Measurements from ENCODE around the gene INSM2. TPM values are rescaled to one million over a fixed set of nuclear protein-coding genes. Genes with fewer than 3 reads are reported as not detected.

Gene INSM2
- total and polyA plus RNA-seq, 10 of the 15 experiments (the other 5 are each of a cell fraction or from before 2014, with no cell fraction given): 0.06 TPM; not detected in 9

- Histone ChIP-seq H3K9ac (ENCODE audit: control insufficient read depth, insufficient read depth, low read length) (no peak overlapping the region), H3K27ac (ENCODE audit: control insufficient read depth, insufficient read depth) (no peak overlapping the region), H3K36me3 (ENCODE audit: control insufficient read depth in 2 of 2, insufficient read depth in 2 of 2, low read length in 1 of 2) (no peaks in the 10 kb centered on the region), H3K27me3 (replicated peaks in 1 of 2; ENCODE audit: control insufficient read depth in 2 of 2, insufficient read depth in 2 of 2, low read length in 1 of 2) (no peaks in the 10 kb centered on the region), H4K20me1 (ENCODE audit: control insufficient read depth, insufficient read depth) (no peaks in the 10 kb centered on the region), H3K4me2 (ENCODE audit: control insufficient read depth, insufficient read depth) (no peak overlapping the region), H2AFZ (ENCODE audit: control insufficient read depth, low read depth, low read length) (no peak overlapping the region), H3K9me3 (replicated peaks; ENCODE audit: control insufficient read depth, insufficient read depth, low read length) (no peaks in the 10 kb centered on the region), H3K4me3 (no peak overlapping the region), H3K4me1 (ENCODE audit: control insufficient read depth, insufficient read depth, low read length) (no peaks in the 10 kb centered on the region), H3K79me2 (ENCODE audit: control insufficient read depth, insufficient read depth, low read length) (no peaks in the 10 kb centered on the region)
- in situ Hi-C loops (cut with MboI): no loop called here
- DNase-seq (ENCODE audit: low read depth, low spot score) (no peak), ATAC-seq (no peak), FAIRE-seq (no peak)
- no TSS peak for BruUV-seq (replicated peaks)
- CTCF ChIA-PET: no interaction called here
- intact Hi-C loops (cut with micrococcal nuclease; ENCODE audit: unreplicated experiment): no loop called here
- POLR2A ChIA-PET: interaction anchor here (0.7 kb wide), 1 partner anchor 8 kb away, joined by 8 read pairs; no protein-coding TSS in a partner anchor
- SMC1A ChIA-PET (ENCODE audit: uncharacterized antibody, unreplicated experiment): no interaction called here
- TF ChIP-seq MYB (IDR thresholded peaks at IDR 0.05; ENCODE audit: borderline replicate concordance, low read depth, low read length): no peak
- RAD21 ChIA-PET (ENCODE audit: unreplicated experiment): no interaction called here
- WGBS (ENCODE audit: insufficient coverage, insufficient replicate concordance, low lambda C conversion rate, missing lambda C conversion rate): 48% methylated on average over 3 of the region's 3 CpGs
These were observed 8.3 kb upstream of the INSM2 start for GRCh38 chr14:35525695-35526094.

- ChIA-PET RAD21 (ENCODE audit: unreplicated experiment) (no interaction called here), POLR2A (interaction anchor here (0.7 kb wide), 1 partner anchor 28 kb away, joined by 4 read pairs; no protein-coding TSS in a partner anchor), CTCF (interaction anchor here (1.4 kb wide), 1 partner anchor 10 kb away, joined by 3 read pairs; no protein-coding TSS in a partner anchor), SMC1A (ENCODE audit: uncharacterized antibody, unreplicated experiment) (no interaction called here)
- no peak overlapping the region for H3K9ac ChIP-seq (ENCODE audit: control insufficient read depth, insufficient read depth, low read length)
- no peaks in the 10 kb centered on the region for H4K20me1 ChIP-seq (ENCODE audit: control insufficient read depth, insufficient read depth)
- FAIRE-seq (no peak), ATAC-seq (no peak), DNase-seq (ENCODE audit: low read depth, low spot score) (no peak)
- H3K27ac ChIP-seq (ENCODE audit: control insufficient read depth, insufficient read depth): no peak overlapping the region
- no peaks in the 10 kb centered on the region for H3K9me3 ChIP-seq (replicated peaks; ENCODE audit: control insufficient read depth, insufficient read depth, low read length)
- WGBS (ENCODE audit: insufficient coverage, insufficient replicate concordance, low lambda C conversion rate, missing lambda C conversion rate): 62% methylated on average over 2 of the region's 2 CpGs
- intact Hi-C loops (cut with micrococcal nuclease; ENCODE audit: unreplicated experiment): no loop called here
- H3K79me2 ChIP-seq (ENCODE audit: control insufficient read depth, insufficient read depth, low read length): no peaks in the 10 kb centered on the region
- H3K36me3 ChIP-seq (ENCODE audit: control insufficient read depth in 2 of 2, insufficient read depth in 2 of 2, low read length in 1 of 2): no peaks in the 10 kb centered on the region
- no peak overlapping the region for H3K4me3 ChIP-seq
- no TSS peak for BruUV-seq (replicated peaks)
- H2AFZ ChIP-seq (ENCODE audit: control insufficient read depth, low read depth, low read length): no peak overlapping the region
- in situ Hi-C loops (cut with MboI): no loop called here
- H3K4me1 ChIP-seq (ENCODE audit: control insufficient read depth, insufficient read depth, low read length): no peaks in the 10 kb centered on the region
- no peaks in the 10 kb centered on the region; a peak in 1 of 4 replicates for H3K27me3 ChIP-seq (replicated peaks in 1 of 2; ENCODE audit: control insufficient read depth in 2 of 2, insufficient read depth in 2 of 2, low read length in 1 of 2)
- no peak overlapping the region for H3K4me2 ChIP-seq (ENCODE audit: control insufficient read depth, insufficient read depth)
- no peak for TF ChIP-seq CHD2 (IDR thresholded peaks at IDR 0.05; ENCODE audit: borderline replicate concordance, low read depth, low read length)
- no peak for TF ChIP-seq BMI1 (IDR thresholded peaks at IDR 0.05; ENCODE audit: borderline replicate concordance)
- TF ChIP-seq SIX5 (IDR thresholded peaks at IDR 0.05; ENCODE audit: low read depth, low read length, severe bottlenecking): no peak
- TF ChIP-seq POLR2AphosphoS2 (IDR thresholded peaks at IDR 0.05; ENCODE audit: low read depth, low read length): no peak
- no peak for TF ChIP-seq ASH2L (IDR thresholded peaks at IDR 0.05; ENCODE audit: borderline replicate concordance, low read depth)
- no peak for TF ChIP-seq JUND (IDR thresholded peaks at IDR 0.05; ENCODE audit: low read depth, low read length)
- no peak for TF ChIP-seq NFYB (IDR thresholded peaks at IDR 0.05; ENCODE audit: insufficient read depth, low read depth, low read length)
- no peak for TF ChIP-seq TCF3 (IDR thresholded peaks at IDR 0.05; ENCODE audit: borderline replicate concordance, insufficient read depth, low read depth, low read length)
- TF ChIP-seq CEBPZ (IDR thresholded peaks at IDR 0.05; ENCODE audit: low read depth, low read length): no peak
These were observed 7.0 kb upstream of the INSM2 start for GRCh38 chr14:35526962-35527361.

Data from GM12878 (cell line).